NCI-H1092 treated with DMSO at 0.1 percent for 48 hours (cell line): ENCODE measurements around the gene SWT1.
"Not testable (repeated sequence)": the region's sequence is repeated elsewhere in the genome, so short reads cannot be mapped to it uniquely, and the experiment has no call there.

Experiments used
- DNase-seq: peaks from one replicate; lab custom pipeline; 2025; lab: John Stamatoyannopoulos, UW

SWT1 gene

GRCh38 chr1:185319139-185319475 is 162.1 kb downstream of the SWT1 start:
- no peak for DNase-seq

- not testable (repeated sequence) for DNase-seq
Measured at GRCh38 chr1:185321104-185321503, 164.1 kb downstream of the SWT1 start.

GRCh38 chr1:185321653-185322221 is 164.8 kb downstream of the SWT1 start:
- not testable (repeated sequence) for DNase-seq

DNA sequence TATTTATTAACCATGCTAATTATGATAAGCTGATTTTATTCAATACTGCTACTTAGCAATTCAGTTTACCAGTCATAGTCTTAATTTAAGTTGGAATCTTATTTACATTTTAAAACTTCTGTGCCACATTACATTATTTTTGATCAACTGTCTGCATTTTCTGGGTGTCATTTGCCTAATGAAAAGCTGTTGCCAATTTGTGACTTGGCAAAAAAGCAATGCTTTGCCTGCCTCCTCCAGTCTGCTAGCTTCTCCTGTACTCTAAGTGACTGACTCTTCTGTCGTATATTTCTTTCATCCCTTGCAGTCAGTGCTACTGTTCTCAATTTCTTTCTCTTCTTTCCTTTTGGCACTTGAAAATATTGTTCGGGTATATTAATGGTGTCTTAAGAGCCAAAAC is 165.7 kb downstream of the SWT1 start:
- DNase-seq: no peak

GRCh38 chr1:185324118-185324517 is 167.2 kb downstream of the SWT1 start:
- no peak for DNase-seq

DNA sequence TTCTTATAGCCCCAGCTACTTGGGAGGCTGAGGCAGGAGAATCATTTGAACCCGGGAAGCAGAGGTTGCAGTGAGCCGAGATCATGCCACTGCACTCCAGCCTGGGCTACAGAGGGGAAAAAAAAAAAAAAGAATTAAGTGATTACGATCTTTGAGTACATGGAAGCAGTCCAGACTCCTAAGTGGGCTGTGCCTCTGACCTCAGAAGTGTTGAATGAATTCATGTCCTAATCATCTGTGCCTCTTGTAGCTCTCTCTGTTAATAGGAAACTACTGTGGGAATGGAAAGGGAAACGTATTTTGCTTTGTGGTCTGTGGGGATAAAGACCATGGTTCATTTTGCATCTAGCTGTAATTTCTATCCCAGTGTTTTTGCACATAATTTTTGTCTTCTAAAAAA is 168.4 kb downstream of the SWT1 start:
- no peak for DNase-seq

DNA sequence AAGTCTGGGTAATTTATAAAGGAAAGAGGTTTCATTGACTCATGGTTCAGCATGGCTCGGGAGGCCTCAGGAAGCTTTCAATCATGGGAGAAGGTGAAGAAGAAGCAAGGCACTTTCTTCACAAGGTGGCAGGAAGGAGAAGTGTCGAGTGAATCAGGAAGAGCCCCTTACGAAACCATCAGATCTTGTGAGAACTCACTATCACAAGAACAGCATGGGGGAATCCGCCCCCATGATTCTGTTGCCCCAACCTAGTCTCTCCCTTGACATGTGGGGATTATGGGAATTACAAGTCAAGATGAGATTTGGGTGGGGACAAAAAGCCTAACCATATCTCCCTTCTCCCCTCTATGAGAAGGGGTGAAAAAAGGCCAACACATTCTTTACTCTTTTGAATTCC is 171.3 kb downstream of the SWT1 start:
- DNase-seq: no peak

- DNase-seq: no peak
Measured at GRCh38 chr1:185334182-185334581, 177.2 kb downstream of the SWT1 start.

GRCh38 chr1:185337246-185337645 is 180.3 kb downstream of the SWT1 start:
- DNase-seq: no peak

GRCh38 chr1:185338719-185339622 is 182.0 kb downstream of the SWT1 start:
- DNase-seq: no peak

DNA sequence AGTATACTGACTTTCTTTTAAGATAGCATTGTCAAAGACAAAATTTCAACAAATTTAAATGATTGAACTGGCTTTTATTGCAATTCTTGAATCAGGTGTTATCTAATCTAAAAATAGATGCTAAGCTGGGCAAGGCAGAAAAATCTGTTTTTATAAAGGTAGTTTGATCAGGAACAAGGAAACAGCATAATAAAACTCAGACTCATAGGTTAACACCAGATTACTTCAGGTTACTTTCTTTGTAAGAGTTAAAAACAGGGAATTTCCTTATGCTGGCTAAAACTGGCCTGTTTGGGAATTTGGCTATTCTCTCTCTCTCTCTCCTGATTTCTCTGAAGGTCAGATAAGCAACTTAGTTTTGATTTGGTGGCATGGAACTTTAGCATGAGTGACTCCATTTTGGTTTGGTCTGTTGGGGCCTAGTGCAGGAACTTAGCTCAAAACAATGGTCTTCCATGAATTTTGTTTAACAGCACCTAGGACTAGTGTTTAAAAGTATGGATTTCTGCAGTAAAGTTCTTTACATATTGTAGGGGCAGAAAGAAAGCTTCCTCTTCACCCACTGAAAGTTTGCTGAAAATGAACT is 184.3 kb downstream of the SWT1 start:
- no peak for DNase-seq
